ENCODE results near the gene ABCC3. TPM values are rescaled to one million over a fixed set of nuclear protein-coding genes. Genes with fewer than 3 reads are reported as not detected.

The ABCC3 gene
- total RNA-seq, 2 donors from 2014 or later = 1.4 to 4.5 TPM

GRCh38 chr17:50614471-50615051 is 20.1 kb upstream of the ABCC3 start:
- Histone ChIP-seq H3K4me3 (no peak overlapping the region), H3K27me3 (no peaks in the 10 kb centered on the region), H3K27ac (no peak overlapping the region), H3K36me3 (no peaks in the 10 kb centered on the region), H3K9me3 (no peaks in the 10 kb centered on the region), H3K4me1 (peaks cover 0 to 9% of the 10 kb centered on the region in 2 donors)
- TF ChIP-seq CTCF (IDR thresholded peaks at IDR 0.05) = no peak
- DNase-seq (ENCODE audit: low spot score) = no peak

DNA sequence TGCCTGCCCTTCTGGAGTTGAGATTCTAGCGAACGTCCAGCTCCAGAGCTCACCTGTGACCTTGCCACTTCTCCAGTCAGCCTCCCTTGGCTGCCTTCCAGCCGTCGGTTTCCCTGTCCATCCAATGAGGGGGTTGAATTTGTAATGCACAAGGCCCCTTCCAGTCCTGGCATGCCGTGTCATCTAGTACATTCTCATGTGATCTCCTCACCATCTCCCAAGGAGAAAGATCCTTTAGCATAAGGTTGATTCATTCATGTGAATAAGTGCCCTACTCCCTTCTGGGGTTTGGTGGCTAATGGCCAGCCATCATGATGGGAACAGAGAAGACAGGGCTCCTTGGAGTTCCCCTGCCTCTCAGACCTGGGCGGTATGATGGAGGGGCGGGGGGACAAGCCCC is 18.9 kb upstream of the ABCC3 start:
- Histone ChIP-seq H3K27ac (no peak overlapping the region), H3K27me3 (no peaks in the 10 kb centered on the region), H3K4me1 (peaks cover 0 to 9% of the 10 kb centered on the region in 2 donors), H3K4me3 (no peak overlapping the region), H3K9me3 (no peaks in the 10 kb centered on the region), H3K36me3 (no peaks in the 10 kb centered on the region)
- TF ChIP-seq CTCF (IDR thresholded peaks at IDR 0.05) = no peak
- no peak for DNase-seq (ENCODE audit: low spot score)

DNA sequence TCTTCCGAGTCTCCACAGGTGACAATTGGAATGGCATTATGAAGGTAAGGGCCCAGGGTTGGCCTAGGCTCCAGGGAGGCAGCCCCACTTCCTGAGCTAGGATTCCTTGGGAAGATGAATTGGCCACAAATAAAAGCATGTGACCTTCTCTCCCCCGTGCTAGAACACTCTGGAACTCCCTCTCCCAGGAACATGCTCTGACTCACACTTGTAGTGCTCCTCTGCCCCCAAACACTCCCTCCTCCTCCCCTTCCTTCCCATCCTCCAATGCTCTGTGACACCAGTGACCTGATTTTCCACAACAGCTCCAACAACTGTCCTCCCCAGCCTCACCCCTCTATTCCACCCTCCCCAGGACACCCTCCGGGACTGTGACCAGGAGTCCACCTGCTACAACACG is 16.4 kb upstream of the ABCC3 start:
- Histone ChIP-seq H3K36me3 (no peaks in the 10 kb centered on the region), H3K4me3 (no peak overlapping the region), H3K9me3 (no peaks in the 10 kb centered on the region), H3K27ac (no peak overlapping the region), H3K27me3 (no peaks in the 10 kb centered on the region), H3K4me1 (peaks cover 0 to 7% of the 10 kb centered on the region in 2 donors)
- DNase-seq (ENCODE audit: low spot score) = no peak
- no peak for TF ChIP-seq CTCF (IDR thresholded peaks at IDR 0.05)

DNA sequence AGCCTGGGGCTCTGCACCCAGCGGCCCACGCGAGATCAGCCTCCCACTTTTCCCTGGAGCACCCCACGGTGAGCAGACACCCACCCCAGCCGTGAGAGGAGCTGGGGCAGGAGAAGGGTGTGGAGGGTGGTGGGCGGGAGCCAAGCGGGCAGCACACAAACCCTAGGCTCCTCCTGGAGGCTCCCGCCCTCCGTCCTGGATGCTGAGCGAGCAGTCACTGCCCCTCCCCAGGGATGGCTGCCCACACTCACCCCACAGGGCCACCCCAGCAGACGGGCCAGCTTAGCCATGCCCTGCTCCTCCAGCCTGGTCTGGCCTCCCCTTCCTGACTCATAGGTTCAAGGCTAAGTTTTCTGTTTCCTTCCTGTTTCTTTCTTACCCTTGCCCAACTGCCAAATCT is 15.7 kb upstream of the ABCC3 start:
- Histone ChIP-seq H3K27ac (no peak overlapping the region), H3K9me3 (no peaks in the 10 kb centered on the region), H3K27me3 (no peaks in the 10 kb centered on the region), H3K4me3 (no peak overlapping the region), H3K4me1 (peaks cover 0 to under 1% of the 10 kb centered on the region in 2 donors), H3K36me3 (no peaks in the 10 kb centered on the region)
- TF ChIP-seq CTCF (IDR thresholded peaks at IDR 0.05) = no peak
- DNase-seq (ENCODE audit: low spot score) = no peak

DNA sequence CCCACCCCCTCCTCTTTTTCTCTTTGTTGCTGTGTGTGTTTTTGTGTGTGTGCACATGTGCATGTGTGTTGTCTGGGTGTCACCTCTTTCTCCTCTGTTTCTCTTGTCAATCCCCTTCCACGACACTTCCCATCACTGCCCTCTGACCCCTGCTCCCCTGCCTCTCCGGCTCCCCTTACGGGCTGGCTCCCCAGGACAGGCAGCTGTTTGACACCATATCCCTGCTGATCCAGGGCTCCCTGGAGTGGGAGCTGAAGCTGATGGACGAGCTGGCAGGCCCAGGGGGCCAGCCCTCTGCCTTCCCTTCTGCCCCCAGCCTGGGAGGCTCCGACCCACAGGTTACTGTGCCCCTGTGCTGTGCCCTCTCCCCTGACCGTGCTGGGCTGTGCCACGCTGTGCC is 15.2 kb upstream of the ABCC3 start:
- TF ChIP-seq CTCF (IDR thresholded peaks at IDR 0.05) = no peak
- Histone ChIP-seq H3K4me1 (no peaks in the 10 kb centered on the region), H3K4me3 (no peak overlapping the region), H3K9me3 (no peaks in the 10 kb centered on the region), H3K36me3 (no peaks in the 10 kb centered on the region), H3K27ac (no peak overlapping the region), H3K27me3 (no peaks in the 10 kb centered on the region)
- DNase-seq (ENCODE audit: low spot score) = no peak

- no peak overlapping the region for H3K27ac ChIP-seq
- H3K36me3 ChIP-seq = no peaks in the 10 kb centered on the region
- no peak for TF ChIP-seq CTCF (IDR thresholded peaks at IDR 0.05)
- no peak overlapping the region for H3K4me3 ChIP-seq
- H3K4me1 ChIP-seq = no peaks in the 10 kb centered on the region
- no peaks in the 10 kb centered on the region for H3K27me3 ChIP-seq
- DNase-seq (ENCODE audit: low spot score) = no peak
- no peaks in the 10 kb centered on the region for H3K9me3 ChIP-seq
These were observed 14.4 kb upstream of the ABCC3 start for GRCh38 chr17:50620237-50620636.
